HepG2 (cell line): ENCODE data around the gene TPST1. TPM values are rescaled to one million over a fixed set of nuclear protein-coding genes. Genes with fewer than 3 reads are reported as not detected.

Experiments used
- BRCA1 ChIP-seq: sonication (generic); formaldehyde crosslinking; IDR thresholded peaks from 2 replicates; pipeline ENCODE4 v1.4.0; 2020; ENCODE audit warnings: missing genetic modification reagents
- DPF2 ChIP-seq: sonication (generic); formaldehyde crosslinking; IDR thresholded peaks from 2 replicates; pipeline ENCODE4 v1.4.0; 2020; ENCODE audit warnings: mild to moderate bottlenecking, low read depth, missing genetic modification reagents, borderline replicate concordance
- FOSL2 ChIP-seq: sonication (generic); formaldehyde crosslinking; IDR thresholded peaks from 2 replicates; pipeline ENCODE4 v1.4.0; 2020; ENCODE audit warnings: missing genetic modification reagents
- HDAC2 ChIP-seq: sonication (generic); formaldehyde crosslinking; IDR thresholded peaks from 2 replicates; pipeline ENCODE4 v1.4.0; 2020; ENCODE audit warnings: missing genetic modification reagents
- JARID2 ChIP-seq: sonication (generic); formaldehyde crosslinking; IDR thresholded peaks from 2 replicates; pipeline ENCODE4 v1.8.1; 2023; ENCODE audit warnings: missing genetic modification reagents, inconsistent platforms; ENCODE audit not compliant: insufficient replicate concordance
- KDM1A ChIP-seq: IDR thresholded peaks from 2 replicates; pipeline ENCODE4 v1.6.1; 2016; ENCODE audit warnings: missing compliant biosample characterization
- REPIN1 ChIP-seq: sonication (generic); formaldehyde crosslinking; IDR thresholded peaks from 2 replicates; pipeline ENCODE4 v1.8.0; 2022; ENCODE audit warnings: missing genetic modification reagents, low read depth, mild to moderate bottlenecking, borderline replicate concordance
- SCMH1 ChIP-seq: sonication (generic); formaldehyde crosslinking; IDR thresholded peaks from 2 replicates; pipeline ENCODE4 v1.9.0; 2021; ENCODE audit warnings: missing genetic modification reagents, mild to moderate bottlenecking, borderline replicate concordance
- TEAD3 ChIP-seq: optimal IDR thresholded peaks from 2 replicates; pipeline ENCODE3; 2016; ENCODE audit warnings: borderline replicate concordance
- TRIM24 ChIP-seq: sonication (generic); formaldehyde crosslinking; IDR thresholded peaks from 2 replicates; pipeline ENCODE4 v1.8.0; 2022; ENCODE audit warnings: mild to moderate bottlenecking, missing genetic modification reagents
- ZNF337 ChIP-seq: sonication (generic); formaldehyde crosslinking; IDR thresholded peaks from 2 replicates; pipeline ENCODE4 v1.5.1; 2020; ENCODE audit warnings: missing genetic modification reagents, low read depth, mild to moderate bottlenecking, borderline replicate concordance
- ZNF446 ChIP-seq: sonication (generic); formaldehyde crosslinking; IDR thresholded peaks from 2 replicates; pipeline ENCODE4 v1.5.0; 2020; ENCODE audit warnings: mild to moderate bottlenecking, missing genetic modification reagents
- ZNF484 ChIP-seq: sonication (generic); formaldehyde crosslinking; IDR thresholded peaks from 2 replicates; pipeline ENCODE4 v1.5.1; 2020; ENCODE audit warnings: mild to moderate bottlenecking, low read depth, missing genetic modification reagents, borderline replicate concordance
- ZNF556 ChIP-seq: sonication (generic); formaldehyde crosslinking; IDR thresholded peaks from 2 replicates; pipeline ENCODE4 v1.4.0; 2020; ENCODE audit warnings: mild to moderate bottlenecking, missing genetic modification reagents, borderline replicate concordance
- ZNF570 ChIP-seq: sonication (generic); formaldehyde crosslinking; IDR thresholded peaks from 2 replicates; pipeline ENCODE4 v1.4.0; 2020; ENCODE audit warnings: mild to moderate bottlenecking, missing genetic modification reagents, borderline replicate concordance
- ZNF616 ChIP-seq: sonication (generic); formaldehyde crosslinking; IDR thresholded peaks from 2 replicates; pipeline ENCODE4 v1.5.0; 2020; ENCODE audit warnings: low read depth, mild to moderate bottlenecking, missing genetic modification reagents
- ZNF746 ChIP-seq: sonication (generic); formaldehyde crosslinking; IDR thresholded peaks from 2 replicates; pipeline ENCODE4 v1.8.0; 2022; ENCODE audit warnings: mild to moderate bottlenecking, missing genetic modification reagents
- ZZZ3 ChIP-seq: sonication (generic); formaldehyde crosslinking; IDR thresholded peaks from 2 replicates; pipeline ENCODE4 v1.4.0; 2020; ENCODE audit warnings: missing genetic modification reagents, mild to moderate bottlenecking, borderline replicate concordance
- polyA plus RNA-seq, 8 experiments: library from polyadenylated mRNA; depleted of rRNA in 3 of 8; stranded (reverse) in 7 of 8; unstranded in 1 of 8; fragments of >200 nt; fragmentation: Illumina TruSeq in 4 of 8; extraction: Trizol in 4 of 8; gene quantifications; 2 replicates each; pipeline versions ENCODE4 v1.2.1 to v1.2.3, GENCODE V29; 2011 to 2016; ENCODE audit warnings: low read depth in 4 of 8, missing spikeins in 1 of 8, mixed read lengths in 1 of 8; ENCODE audit not compliant: insufficient read depth in 1 of 8
- total RNA-seq, 5 experiments: library from RNA; depleted of rRNA; stranded (reverse); fragments of >200 nt; fragmentation: Illumina TruSeq; extraction: Trizol; gene quantifications; 2 replicates each; pipeline ENCODE4 v1.2.3, GENCODE V29; 2016; ENCODE audit warnings: low read depth in 1 of 5
- TF ChIP-seq, protein P1 (sequence below): sonication (generic); formaldehyde crosslinking; IDR thresholded peaks from 2 replicates; pipeline ENCODE4 v1.4.0; 2020; ENCODE audit warnings: missing genetic modification reagents
- TF ChIP-seq, protein P2 (sequence below), 2 experiments: fragments of 450-650 bp in 1 of 2; sonication (generic) in 1 of 2; formaldehyde crosslinking; IDR thresholded peaks; 2 replicates each; pipeline versions ENCODE4 v1.5.0 to v1.8.0; 2020 to 2022; ENCODE audit warnings: mild to moderate bottlenecking in 1 of 2, missing genetic modification reagents in 1 of 2
- TF ChIP-seq, protein P3 (sequence below): sonication (generic); formaldehyde crosslinking; IDR thresholded peaks from 2 replicates; pipeline ENCODE4 v1.4.0; 2020; ENCODE audit warnings: missing genetic modification reagents, borderline replicate concordance
- TF ChIP-seq, protein P4 (sequence below): sonication (generic); formaldehyde crosslinking; IDR thresholded peaks from 2 replicates; pipeline ENCODE4 v1.5.0; 2020; ENCODE audit warnings: mild to moderate bottlenecking, low read depth, missing genetic modification reagents, borderline replicate concordance

Gene TPST1
- total and polyA plus RNA-seq, 2 of the 13 experiments (the other 11 are each of a cell fraction or from before 2014, with no cell fraction given) = 24.3 to 34.1 TPM

DNA sequence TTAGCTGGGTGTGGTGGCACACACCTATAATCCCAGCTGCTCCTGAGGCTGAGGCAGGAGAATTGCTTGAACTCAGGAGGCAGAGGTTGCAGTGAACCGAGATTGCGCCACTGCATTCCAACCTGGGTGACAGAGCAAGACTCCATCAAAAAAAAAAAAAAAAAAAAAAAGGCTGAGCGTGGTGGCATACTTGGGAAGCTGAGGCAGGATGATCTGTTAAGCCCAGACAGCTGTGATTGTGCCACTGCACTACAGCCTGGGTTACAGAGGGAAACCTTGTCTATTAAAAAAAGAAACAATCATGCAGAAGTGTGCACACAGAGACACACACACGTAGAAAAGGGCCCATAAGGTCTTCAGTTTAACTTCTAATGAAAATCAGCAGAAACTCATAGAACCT lies 150.6 kb downstream of the TPST1 start (continued):
- TF ChIP-seq, protein P1, sequence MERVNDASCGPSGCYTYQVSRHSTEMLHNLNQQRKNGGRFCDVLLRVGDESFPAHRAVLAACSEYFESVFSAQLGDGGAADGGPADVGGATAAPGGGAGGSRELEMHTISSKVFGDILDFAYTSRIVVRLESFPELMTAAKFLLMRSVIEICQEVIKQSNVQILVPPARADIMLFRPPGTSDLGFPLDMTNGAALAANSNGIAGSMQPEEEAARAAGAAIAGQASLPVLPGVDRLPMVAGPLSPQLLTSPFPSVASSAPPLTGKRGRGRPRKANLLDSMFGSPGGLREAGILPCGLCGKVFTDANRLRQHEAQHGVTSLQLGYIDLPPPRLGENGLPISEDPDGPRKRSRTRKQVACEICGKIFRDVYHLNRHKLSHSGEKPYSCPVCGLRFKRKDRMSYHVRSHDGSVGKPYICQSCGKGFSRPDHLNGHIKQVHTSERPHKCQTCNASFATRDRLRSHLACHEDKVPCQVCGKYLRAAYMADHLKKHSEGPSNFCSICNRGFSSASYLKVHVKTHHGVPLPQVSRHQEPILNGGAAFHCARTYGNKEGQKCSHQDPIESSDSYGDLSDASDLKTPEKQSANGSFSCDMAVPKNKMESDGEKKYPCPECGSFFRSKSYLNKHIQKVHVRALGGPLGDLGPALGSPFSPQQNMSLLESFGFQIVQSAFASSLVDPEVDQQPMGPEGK (CRISPR knock-in tag) = no peak
- TF ChIP-seq JARID2 (no peak), ZNF484 (CRISPR knock-in tag) (no peak), ZNF556 (CRISPR knock-in tag) (no peak), ZNF746 (CRISPR knock-in tag) (no peak), ZNF570 (CRISPR knock-in tag) (no peak), HDAC2 (no peak), TRIM24 (CRISPR knock-in tag) (no peak), FOSL2 (CRISPR knock-in tag) (0 out of 2 replicates have a peak, but pooled peaks have one; percentile 29), KDM1A (CRISPR knock-in tag) (no peak), ZZZ3 (CRISPR knock-in tag) (no peak), ZNF337 (CRISPR knock-in tag) (no peak), BRCA1 (no peak), REPIN1 (no peak), ZNF616 (CRISPR knock-in tag) (no peak), TEAD3 (CRISPR knock-in tag) (peak; percentile 60), SCMH1 (CRISPR knock-in tag) (no peak), ZNF446 (CRISPR knock-in tag) (no peak), DPF2 (CRISPR knock-in tag) (no peak)
- TF ChIP-seq, protein P2, sequence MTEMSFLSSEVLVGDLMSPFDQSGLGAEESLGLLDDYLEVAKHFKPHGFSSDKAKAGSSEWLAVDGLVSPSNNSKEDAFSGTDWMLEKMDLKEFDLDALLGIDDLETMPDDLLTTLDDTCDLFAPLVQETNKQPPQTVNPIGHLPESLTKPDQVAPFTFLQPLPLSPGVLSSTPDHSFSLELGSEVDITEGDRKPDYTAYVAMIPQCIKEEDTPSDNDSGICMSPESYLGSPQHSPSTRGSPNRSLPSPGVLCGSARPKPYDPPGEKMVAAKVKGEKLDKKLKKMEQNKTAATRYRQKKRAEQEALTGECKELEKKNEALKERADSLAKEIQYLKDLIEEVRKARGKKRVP (CRISPR knock-in tag; IDR thresholded peaks at IDR 0.05) = 0 out of 4 replicates have a peak, but pooled peaks of 1 of the 2 experiments have one; percentile 11
- TF ChIP-seq, protein P3, sequence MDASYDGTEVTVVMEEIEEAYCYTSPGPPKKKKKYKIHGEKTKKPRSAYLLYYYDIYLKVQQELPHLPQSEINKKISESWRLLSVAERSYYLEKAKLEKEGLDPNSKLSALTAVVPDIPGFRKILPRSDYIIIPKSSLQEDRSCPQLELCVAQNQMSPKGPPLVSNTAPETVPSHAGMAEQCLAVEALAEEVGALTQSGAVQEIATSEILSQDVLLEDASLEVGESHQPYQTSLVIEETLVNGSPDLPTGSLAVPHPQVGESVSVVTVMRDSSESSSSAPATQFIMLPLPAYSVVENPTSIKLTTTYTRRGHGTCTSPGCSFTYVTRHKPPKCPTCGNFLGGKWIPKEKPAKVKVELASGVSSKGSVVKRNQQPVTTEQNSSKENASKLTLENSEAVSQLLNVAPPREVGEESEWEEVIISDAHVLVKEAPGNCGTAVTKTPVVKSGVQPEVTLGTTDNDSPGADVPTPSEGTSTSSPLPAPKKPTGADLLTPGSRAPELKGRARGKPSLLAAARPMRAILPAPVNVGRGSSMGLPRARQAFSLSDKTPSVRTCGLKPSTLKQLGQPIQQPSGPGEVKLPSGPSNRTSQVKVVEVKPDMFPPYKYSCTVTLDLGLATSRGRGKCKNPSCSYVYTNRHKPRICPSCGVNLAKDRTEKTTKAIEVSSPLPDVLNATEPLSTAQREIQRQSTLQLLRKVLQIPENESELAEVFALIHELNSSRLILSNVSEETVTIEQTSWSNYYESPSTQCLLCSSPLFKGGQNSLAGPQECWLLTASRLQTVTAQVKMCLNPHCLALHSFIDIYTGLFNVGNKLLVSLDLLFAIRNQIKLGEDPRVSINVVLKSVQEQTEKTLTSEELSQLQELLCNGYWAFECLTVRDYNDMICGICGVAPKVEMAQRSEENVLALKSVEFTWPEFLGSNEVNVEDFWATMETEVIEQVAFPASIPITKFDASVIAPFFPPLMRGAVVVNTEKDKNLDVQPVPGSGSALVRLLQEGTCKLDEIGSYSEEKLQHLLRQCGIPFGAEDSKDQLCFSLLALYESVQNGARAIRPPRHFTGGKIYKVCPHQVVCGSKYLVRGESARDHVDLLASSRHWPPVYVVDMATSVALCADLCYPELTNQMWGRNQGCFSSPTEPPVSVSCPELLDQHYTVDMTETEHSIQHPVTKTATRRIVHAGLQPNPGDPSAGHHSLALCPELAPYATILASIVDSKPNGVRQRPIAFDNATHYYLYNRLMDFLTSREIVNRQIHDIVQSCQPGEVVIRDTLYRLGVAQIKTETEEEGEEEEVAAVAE = no peak
- TF ChIP-seq, protein P4, sequence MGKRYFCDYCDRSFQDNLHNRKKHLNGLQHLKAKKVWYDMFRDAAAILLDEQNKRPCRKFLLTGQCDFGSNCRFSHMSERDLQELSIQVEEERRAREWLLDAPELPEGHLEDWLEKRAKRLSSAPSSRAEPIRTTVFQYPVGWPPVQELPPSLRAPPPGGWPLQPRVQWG (CRISPR knock-in tag) = no peak
